AG09309 (cell line): Measurements from ENCODE around the gene KCNAB3.

Experiments used
- DNase-seq: peaks from one replicate; pipeline ENCODE4 v3.0.0-alpha.2; 2010; ENCODE audit warnings: low read depth
- H3K4me3 ChIP-seq: 2 replicates; pipeline ENCODE4 v1.5.1; 2011; ENCODE audit warnings: mild to moderate bottlenecking, low read depth, low read length, moderate library complexity; ENCODE audit not compliant: control insufficient read depth
- TF ChIP-seq, protein P1 (sequence below): IDR thresholded peaks from 2 replicates; pipeline ENCODE4 v1.5.1; 2011; ENCODE audit warnings: mild to moderate bottlenecking, low read depth, low read length, inconsistent platforms; ENCODE audit not compliant: insufficient read depth, control insufficient read depth; ENCODE audit errors: missing control alignments

The KCNAB3 gene

GRCh38 chr17:7943291-7943690, 13.6 kb upstream of the KCNAB3 start:
- TF ChIP-seq, protein P1, sequence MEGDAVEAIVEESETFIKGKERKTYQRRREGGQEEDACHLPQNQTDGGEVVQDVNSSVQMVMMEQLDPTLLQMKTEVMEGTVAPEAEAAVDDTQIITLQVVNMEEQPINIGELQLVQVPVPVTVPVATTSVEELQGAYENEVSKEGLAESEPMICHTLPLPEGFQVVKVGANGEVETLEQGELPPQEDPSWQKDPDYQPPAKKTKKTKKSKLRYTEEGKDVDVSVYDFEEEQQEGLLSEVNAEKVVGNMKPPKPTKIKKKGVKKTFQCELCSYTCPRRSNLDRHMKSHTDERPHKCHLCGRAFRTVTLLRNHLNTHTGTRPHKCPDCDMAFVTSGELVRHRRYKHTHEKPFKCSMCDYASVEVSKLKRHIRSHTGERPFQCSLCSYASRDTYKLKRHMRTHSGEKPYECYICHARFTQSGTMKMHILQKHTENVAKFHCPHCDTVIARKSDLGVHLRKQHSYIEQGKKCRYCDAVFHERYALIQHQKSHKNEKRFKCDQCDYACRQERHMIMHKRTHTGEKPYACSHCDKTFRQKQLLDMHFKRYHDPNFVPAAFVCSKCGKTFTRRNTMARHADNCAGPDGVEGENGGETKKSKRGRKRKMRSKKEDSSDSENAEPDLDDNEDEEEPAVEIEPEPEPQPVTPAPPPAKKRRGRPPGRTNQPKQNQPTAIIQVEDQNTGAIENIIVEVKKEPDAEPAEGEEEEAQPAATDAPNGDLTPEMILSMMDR: no peak
- DNase-seq: no peak
- H3K4me3 ChIP-seq: no peak overlapping the region

DNA sequence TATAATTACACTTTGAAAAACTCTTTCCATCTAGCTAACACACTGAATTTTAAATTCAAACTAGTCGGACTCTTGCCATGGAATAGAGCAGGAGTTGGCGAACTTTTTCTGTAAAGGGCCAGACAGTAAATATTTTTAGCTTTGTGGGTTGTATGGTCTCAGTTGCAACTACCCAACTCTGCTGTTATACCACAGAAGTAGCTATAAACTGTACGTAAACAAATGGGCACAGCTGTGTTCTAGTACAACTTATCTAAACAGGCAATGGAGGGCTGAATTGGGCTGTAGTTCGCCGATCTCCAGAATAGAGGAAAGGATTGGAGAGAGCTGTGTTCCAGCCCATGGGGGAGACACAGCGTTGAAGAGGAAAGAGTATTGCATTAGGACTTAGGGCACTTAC, 11.1 kb upstream of the KCNAB3 start:
- no peak overlapping the region for H3K4me3 ChIP-seq

DNA sequence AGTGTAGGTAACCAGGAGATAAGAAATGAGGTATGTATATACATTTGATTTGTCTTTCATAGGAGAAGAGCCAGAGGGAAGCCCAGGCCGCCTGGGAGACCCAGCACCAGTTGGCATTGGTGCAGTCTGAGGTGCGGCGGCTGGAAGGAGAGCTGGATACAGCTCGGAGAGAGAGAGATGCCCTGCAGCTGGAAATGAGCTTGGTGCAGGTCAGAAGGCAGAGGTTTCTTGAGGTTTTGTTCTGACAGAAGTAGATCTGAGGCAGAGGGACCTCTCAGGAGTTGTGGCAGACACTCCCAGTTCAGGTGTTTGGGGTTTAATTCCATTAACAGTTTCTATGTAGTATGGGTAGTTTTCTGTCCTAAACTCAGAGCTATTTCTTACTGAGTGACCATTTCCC, 10.4 kb upstream of the KCNAB3 start:
- TF ChIP-seq, protein P1: no peak
- DNase-seq: no peak
- no peak overlapping the region for H3K4me3 ChIP-seq

More for the DNA sequence above, 11.1 kb upstream of the KCNAB3 start:
- TF ChIP-seq, protein P1: no peak
- DNase-seq: no peak

DNA sequence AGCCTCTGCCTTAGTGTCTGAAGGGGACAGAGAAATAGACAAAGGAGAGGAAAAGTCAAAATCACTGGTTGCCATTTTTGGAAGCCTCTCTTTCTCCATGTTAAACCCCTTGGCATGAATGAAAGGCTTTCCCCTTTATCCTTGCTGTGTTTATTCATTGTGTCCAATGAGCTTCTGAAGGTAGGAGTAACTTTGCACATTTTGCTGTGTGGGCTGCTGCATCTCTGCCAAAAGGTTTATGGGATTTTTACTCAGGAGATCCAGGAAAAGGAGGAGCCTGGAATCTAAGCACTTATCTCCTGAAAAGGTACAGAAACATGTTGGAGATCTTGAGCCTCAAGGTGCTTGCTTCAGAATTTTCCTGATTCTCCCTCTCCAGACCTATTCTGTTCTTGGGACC, 6.2 kb upstream of the KCNAB3 start:
- TF ChIP-seq, protein P1: no peak

DNA sequence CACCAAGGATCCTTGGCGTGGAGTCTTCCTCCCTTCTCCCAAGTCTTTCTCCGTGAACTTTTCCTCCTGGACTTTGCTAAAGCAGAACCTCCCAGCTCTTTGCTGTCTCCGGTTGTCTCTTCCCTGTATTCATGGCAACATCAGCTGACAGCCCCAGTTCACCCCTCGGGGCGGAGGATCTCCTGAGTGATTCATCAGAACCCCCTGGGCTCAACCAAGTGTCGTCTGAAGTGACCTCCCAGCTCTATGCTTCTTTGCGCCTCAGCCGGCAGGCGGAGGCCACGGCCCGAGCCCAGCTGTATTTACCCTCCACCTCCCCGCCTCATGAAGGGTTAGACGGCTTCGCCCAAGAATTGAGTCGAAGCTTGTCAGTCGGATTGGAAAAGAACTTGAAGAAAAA, 3.3 kb upstream of the KCNAB3 start:
- no peak for DNase-seq
- peak overlapping the region; percentile 98 for H3K4me3 ChIP-seq
- TF ChIP-seq, protein P1: peak; percentile 40

More for the DNA sequence above, 6.2 kb upstream of the KCNAB3 start:
- H3K4me3 ChIP-seq: no peak overlapping the region
- no peak for DNase-seq

DNA sequence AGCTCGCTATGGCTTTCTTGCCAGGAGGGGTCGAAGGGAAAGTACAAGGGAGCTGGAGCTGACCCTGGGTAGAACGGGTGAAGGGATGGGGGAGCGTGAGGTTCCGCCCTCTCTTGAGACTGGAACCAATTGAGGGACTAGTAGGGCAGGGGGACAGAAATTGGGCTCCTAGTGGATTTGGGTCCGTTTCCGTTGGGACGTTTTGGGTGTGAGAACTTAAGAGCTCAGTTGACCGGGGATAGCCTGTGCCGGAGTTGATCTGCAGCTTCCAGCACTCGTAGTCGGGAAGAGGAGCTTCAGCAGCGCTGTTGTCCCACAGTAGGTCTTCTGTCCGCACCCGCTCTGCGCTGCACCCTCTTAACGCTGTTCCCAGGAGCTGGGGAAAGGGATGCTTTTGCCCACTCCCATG, 2.8 kb upstream of the KCNAB3 start:
- H3K4me3 ChIP-seq: peak overlapping the region; percentile 98
- DNase-seq: no peak
- TF ChIP-seq, protein P1: no peak
